NCI-H526 (cell line): Measurements from ENCODE around the gene TGFBI.

ENCODE experiments used
- DNase-seq, 2 experiments: peaks; one replicate each; lab custom pipeline; 2025; lab: John Stamatoyannopoulos, UW

The TGFBI gene

DNA sequence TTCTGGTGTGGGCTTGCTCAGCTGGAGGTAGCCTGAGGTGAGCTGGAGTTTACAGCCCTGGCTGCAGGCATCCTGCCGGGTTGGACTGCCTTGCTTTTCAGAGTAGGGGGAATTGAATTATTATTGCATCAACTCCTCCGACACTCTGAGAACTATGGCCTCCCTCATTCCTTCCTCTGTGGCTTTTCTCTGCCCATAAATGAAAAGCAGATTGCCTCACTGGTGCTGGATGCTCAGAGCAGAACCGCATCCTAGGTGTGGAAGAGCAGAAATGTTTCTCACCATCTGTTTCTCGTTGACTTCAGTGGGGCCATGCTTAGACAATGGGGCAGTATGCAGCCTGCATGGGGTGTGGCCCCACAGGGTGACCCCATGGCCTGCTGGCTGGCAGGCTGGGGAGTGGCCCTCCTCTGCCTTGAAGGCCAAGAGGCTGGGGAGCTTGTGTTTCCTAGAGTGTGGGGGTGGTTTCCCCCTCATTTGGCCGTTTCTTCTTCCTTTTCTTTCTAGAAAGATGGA lies 27.3 kb upstream of the TGFBI start:
- DNase-seq = no peak

DNA sequence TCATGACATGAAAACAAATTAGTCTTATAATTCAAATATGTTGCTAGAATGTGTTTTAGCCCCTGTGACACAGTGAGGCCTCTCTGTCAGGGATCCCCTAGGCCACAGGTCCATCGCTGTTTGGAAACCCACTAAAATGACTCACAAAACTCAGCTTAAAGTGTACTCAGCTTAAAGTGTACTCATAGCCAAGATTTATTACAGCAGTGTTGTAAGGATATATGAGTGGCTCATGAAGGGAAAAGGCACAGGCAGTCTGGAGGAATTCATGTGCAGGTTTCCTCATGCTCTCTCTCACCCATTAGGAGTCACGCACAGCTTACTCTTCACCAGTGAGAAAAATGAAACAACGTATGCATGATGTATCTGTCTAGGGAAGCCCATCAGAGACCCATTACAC lies 24.4 kb upstream of the TGFBI start:
- no peak for DNase-seq

DNA sequence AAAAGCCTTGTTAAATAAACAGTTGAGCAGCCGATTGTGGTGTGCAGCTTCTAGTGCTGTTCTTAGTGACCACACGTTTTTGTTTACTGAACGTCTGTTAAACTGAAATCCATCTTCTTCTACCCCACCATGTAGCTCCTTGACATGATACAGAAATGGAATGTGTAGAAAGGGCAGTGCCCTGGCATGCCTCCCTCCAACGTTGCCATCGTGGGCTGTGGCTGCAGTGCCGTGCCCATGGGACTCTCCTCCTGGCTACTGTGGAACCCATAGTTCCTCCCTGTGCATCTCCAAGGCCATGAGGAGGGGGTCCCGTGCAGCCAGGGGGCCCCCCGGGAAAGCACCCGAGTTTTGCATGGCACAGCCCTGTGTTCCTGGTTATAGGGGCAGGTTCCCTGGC lies 23.3 kb upstream of the TGFBI start:
- no peak for DNase-seq

DNA sequence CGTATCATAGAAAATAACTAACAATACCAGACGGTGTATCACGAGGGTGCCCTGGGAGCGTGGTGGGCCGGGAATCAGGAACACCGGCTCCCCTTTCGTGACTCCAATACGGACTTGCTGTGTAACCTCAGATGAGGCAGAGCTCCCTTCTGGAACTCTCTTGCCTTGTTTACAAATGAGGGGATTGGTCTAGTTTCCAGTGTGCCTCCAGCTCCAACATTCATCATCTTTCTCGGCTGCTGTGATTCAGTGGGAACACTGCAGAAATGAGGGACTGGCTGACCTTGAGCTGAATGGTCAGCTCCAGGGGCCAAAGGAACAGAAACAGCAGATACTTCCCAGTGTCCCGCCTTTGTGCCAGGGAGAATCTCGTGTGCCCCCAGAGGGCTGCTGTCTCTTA lies 22.6 kb upstream of the TGFBI start:
- DNase-seq = no peak

DNA sequence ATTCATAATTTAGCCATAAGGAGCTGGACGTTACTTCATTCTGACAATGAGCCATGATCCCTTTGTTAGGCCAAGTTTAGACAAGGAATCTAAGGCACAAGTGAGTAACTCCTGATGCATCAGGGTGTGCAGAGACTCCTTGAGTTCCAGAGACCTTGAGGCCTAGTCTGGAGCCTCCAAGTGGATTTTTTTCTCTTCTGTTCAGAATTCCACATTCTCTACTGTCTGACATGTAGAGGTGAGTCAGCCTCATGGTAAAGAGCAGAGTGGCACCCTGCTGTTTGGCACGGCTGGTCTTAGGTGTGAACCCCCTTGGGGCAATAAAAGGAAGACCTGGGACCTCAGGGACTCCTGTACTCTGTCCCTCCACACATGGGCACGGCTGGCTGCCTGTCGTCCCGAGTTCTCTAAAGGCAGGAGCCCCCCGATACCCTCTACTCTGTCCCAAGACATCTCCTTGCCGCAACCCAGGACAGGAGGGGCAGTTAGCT lies 22.0 kb upstream of the TGFBI start:
- DNase-seq = no peak

DNA sequence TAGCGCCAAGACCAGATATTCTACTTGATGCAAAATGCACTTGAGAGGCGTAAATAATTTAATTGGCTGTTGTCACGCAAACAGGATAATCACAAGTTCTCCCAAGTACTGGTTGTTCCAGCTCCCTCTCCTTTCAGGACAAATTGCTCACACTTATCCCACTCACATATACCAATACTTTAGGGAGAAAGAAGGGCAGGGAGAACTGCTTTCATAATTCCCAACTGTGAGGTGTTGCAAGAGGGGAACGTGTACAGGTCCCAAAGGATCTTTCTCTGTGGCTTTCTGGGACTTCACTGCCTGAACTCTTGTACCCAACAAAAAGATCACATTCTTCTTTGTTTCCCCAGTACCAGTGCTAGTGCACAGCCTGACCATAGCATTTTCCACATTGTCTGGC lies 21.5 kb upstream of the TGFBI start:
- no peak for DNase-seq

DNA sequence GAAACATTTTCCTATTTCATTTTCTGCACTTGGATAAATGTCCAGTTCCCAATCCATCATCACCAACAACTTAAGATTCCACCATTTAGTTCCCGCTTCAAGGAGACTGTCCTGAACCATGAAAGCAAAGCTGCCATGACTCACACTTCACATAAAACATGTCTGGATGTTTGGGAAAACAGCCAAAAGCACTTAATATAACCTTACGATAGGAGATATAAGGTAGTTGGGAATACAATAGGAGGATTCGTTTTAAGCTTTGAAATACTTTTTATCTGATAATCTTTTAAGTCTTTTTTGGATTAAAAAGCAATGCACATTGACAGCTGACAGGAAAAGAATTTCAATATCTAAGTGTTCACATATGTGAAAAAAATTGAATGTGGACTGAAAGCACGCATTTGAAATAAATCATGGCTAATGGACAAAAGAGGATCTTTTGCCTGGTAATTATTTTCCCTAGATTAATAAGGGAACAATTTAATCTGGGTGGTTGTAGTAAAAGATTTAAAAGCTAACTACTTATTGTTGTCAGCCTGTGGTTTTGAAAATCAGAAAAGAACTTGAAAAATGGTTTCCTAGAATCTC lies 17.3 kb upstream of the TGFBI start:
- DNase-seq = no peak

DNA sequence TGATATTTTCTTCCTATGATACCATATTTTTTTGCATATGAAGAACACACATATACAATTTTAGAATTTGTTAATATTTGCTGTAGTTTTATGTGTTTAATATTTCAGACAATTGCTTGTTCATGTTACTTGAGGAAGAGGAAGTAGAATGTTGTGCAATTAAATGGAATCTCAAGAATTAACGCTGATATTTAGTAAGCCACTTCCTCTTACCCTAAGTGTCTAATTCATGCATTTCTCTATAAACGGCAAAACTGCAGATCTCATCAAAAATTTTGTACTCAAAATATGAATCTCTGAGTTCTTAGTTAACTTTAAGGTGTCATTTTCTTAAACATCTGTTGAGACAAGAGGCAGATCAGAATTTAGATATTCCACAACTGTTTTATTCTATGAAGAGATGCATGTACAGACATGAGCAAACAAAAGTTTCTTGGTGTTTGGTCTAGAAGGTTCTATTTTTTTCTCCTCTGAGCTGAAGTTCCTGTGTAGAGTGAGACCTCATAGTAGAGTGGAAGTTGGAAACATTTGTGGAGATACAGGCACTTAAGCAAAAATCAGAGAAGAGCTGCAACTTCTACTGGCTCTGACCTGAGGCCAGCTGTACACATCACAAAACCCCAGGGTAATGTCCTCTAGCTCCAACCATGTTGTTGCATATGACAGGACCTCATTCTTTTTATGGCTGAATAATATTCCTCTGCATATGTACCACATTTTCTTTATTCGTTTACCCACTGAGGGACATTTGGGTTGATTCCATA lies 16.6 kb upstream of the TGFBI start:
- no peak for DNase-seq

DNA sequence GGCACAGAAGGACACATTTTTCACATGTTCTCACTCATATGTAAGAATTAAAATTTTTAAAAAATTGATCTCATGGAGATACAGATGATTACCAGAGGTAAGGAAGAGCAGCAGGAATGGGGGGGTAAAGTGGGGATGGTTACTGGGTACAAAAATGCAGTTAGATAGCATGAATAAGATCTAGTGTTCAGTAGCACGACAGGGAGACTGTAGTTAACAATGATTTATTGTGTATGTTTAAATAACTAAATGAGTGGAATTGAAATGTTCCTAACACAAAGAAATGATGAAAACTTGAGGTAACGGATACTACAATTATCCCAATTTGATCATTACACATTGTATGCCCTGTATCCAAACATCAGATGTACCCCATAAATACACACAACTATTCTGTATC lies 15.2 kb upstream of the TGFBI start:
- no peak for DNase-seq

DNA sequence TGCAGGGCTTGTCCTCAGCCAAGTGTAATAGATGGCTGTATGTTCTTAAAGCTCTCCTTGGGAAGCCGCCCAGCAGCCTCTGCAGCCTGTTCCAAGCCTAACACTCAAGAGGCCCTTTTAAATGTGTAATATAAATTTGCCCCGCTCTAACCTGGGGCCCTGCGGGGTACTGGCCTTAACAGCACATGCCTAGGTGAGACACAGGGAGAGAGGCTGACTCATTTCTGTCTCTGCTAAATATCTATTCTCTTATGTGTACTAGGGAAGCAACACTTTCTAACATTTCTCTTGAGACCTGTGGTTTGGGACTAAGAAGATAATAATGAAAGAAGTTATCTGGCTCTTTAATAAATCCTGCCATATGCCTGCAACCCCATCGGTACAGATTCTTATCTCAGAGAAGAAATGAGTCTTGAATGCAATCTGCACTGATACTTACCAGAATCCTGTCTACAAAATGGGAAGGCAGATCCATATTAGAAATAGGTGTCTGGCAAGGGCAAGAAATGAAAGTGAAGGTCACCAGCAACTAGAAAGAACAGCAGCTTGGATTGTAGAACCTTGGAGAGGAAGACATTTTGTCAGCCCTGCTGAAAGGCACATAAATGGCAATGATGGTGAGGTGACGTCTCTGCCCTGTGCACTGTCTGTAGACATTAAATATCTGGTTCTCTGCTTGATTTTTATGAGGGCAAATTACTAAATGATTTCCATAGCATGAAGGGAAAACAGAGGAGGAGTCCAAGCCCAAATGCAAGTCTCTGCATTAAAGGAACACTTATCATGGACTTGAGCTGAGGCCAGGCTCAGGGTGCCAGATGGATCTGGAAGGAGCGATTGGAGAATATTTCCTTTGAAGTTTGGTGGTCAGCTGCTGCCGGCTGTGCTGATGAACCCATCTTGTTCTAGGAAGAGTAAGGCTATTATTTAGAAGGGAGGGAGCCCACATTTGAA lies 14.5 kb upstream of the TGFBI start:
- DNase-seq = no peak

DNA sequence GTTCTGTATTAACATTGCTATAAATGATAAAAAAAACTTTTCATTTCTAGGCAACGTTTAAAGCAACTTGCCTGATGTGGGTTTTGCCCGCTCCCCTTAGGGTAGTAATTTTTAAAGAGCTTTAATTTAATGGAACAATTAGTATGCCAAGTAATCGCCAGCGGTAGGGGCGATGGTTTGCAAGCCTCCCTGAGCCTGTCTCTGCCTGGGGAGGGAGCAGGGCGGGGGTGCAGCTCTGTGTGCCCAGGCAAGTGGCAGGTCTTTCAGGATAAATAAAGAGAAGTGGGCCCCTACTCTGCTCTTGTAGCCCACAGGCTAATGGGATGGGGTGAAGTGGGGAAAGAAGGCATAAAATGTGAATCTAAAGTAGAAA lies 13.8 kb upstream of the TGFBI start:
- DNase-seq = no peak

DNA sequence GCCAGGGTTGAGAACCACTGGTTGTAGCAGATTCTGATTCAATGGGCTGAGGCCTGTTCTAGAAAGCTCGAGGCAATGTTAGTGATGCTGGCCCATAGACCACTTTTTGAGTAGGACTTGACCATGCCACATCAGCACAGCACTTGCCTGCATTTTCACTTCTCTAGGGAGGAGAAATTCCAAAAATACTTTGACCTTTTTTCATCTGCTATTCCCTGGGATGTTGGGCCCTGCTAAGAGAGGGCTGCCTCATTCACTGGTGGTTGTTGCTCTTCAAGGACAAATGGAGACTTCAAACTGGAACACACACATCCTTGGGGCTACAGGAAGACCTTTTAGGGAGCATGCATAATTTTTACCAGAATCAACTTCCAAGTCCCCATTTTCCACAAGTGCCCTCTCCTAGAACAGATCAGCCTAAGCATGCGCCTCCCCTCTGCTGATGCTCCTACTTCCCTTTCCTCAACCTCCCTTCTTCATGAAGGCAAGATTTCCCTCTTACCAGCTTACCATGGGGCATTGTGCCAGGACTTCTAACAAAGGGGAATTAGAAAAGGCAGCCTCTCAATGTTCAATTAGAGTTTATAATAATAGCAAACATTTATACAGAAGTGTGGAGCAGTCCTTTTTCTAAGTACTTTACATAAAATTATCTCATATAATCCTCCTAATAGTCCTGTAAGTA lies 12.7 kb upstream of the TGFBI start:
- DNase-seq = no peak

DNA sequence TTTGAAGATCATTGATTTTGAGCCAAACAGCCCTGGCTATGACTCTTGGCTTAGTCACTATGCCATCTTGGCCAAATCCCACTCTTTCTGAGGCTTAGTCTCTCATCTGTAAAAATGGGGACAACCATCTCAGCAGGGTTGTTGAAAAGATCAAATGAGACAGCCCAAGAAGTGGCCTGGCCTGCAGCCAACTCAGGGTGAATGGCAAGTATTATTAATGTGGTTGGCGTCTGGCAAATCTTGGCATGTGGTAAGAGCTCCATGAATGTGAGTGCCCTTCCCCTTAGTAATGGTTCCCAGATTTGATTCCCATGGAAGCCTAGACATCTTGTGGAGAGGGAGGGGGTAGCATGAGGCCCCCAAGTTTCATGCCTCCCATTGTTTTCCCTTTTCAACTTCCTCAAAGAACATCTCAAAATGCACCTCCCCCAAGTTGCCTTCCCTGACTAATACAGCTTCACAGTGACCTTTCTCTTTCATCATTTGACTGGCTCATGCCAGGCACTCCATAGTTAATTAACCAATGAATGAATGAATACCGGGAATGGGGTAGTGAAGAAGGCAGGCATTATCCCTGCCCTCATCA lies 11.8 kb upstream of the TGFBI start:
- DNase-seq = no peak

DNA sequence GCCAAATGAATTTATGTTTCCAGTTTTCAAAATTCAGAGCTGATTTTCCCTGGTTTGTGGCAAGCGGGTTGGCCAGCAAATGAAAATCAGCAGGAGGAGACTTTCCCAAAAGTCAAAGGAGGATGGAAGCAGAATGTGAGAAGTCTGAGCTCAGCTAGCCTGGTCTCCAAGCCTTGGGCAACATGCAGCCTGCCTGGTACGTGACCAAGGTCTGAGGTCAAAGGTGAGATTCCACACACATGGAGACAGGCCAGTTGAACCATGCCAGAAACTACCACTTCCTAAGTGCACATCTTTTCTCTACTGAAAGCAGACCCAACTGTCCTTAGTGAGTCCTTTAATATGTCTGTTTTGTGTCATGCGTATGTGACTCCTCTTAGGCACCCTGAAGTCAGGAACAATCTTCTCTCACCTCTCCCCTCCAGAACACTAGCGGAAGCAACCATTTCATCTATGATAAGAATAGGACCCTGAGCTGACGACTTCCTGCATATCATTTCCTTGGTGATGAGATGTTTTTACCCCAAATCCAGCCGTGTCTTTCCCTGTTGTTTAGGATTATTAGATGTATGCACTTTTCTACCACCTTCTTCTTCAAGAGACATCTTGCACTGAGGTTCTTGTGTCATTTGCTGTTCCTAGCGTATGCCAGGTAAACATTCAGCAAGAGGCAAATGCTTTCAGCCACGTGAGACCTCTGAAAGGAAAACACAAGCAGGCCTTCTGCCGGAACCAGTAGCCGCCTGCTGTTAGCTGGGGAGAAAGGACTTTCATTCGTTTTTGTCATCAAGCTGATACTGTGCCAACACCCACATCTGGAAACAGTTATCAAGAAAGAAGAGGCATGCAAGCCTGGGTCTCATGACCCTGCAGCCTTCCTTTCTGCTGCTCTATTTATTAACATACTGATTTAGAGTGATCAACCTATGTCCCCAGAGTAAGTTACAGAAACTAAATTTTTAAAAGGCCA lies 9.7 kb upstream of the TGFBI start:
- no peak for DNase-seq

DNA sequence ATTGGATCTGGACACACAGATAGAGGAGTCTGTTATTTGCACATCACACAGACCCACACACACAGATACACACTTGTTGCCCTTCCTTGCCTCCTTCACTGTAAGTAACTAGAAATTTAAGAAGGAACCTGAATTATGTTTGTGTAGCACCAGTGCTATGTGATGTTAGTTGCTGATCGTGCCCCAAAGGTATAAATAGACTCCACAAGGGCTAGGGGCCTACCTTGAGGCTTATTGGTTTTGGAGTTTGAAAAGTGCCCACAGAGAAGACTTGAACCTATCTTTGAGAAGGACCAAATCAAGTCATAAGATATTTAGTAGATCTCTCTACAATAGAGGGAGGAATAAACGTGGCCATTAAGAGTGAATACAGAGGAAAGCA lies 8.8 kb upstream of the TGFBI start:
- DNase-seq = no peak

DNA sequence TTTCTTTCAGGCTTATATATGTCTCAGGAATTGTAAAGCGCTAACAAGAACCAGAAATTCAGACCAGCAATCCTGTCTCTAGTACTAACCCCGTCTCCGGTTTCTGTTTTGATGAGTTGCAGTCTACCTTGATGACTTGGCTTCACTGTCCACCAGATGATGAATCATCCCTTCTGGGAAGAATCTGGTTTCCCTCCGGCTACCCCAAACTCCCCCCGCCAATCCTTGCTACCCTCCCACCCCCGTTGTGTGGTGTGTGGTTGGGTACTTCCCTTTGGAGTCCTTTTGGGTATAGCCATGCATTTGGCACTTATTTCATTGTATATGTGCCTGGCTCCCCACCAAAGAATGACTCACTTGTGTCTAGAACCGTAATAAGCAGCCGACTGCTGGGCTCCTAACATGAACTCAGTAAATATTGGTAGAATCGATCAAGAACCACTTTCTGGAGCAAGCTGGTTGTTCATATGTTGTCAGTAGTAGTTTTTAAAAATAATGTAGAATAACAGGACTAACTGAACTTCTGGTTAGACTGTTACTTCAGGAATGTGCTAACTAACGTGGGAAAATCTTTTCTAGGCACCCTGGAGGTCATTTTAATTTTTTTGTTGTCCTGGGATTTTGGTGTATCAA lies 8.3 kb upstream of the TGFBI start:
- DNase-seq = no peak

DNA sequence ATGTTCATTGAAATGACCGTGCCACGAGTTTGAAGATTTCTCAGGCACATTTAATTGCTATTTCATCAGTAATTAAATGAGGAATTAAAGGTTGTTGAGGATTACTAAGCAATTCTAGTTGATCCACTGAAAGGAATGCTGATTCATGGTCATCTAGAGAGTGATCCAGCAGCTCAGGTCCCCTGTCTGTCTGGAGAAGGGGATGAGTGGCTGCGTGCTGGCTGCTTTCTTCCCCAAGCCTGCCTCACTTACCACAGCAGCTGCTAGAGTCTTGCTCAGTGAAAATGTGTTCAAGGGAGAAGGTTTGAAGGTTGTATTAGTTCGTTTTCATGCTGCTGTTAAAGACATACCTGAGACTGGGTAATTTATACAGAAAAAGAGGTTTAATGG lies 7.8 kb upstream of the TGFBI start:
- DNase-seq = no peak

DNA sequence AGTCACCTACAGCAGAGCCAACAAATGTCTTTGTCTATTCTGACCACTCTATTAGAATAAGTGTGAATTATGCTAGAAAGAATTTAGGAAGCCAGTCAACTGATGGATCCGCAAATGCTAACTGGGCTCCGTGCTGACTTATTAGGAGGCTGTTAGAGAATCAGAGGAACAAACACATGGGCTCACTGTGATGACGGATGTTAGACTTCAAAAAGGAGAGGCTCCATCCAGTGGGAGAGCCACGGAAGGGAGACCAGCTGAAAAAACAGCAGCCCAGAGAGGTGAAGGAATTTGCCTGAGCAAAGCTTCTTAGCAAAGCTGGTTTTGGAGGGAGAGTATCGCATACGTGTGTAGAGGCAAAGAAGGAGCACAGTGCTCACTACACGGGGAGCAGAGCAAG lies 5.8 kb upstream of the TGFBI start:
- DNase-seq = no peak

DNA sequence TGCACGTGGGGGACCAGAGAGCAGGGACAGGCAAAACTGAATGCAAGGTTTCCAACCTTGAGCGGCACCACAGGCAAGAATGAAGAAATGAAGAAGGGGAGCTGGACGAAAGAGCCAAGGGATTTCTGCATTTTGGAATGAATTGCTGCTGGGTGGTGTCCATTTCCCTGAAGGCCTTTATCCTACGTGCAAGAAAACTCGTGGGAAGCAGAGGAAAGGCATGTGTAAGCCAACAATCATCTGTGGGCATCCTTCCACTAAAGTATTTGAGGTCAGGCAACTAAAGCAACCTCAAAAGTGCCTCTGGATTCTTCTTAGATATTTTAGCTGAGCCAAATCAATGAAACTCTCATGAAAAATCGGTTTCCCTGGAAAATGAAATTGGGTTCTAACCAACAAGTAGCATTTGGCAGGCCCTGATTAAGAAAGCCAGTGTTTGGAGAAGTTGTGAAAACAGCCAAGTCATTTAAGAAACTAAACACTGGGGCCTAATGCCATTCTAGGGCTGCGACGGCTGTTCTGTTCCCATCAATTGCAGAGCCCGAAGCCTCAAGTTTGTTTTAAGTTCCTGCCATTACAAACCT lies 4.7 kb upstream of the TGFBI start:
- DNase-seq = no peak

DNA sequence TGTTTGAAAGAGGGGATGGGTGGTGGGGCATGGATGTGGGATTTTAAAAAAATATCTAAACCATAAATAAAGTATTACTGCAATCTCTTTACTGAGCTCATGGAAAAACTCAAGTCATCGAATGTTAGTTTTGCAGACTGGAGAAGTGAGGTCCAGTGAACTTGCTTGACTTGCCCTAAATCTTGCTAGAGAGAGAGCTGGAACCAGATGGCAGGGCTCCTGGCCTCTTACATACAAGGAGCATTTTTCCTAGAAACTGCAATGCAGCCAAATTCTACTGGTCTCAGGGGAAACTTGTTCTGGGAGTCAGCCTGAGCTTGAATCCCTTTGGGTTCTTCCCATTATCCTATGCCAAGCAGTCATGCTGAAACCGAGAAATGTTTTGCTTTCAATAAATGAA lies 2.9 kb upstream of the TGFBI start:
- no peak for DNase-seq
